Liver (tissue), 9 donors: Measurements from ENCODE around the gene RALGDS. TPM values are rescaled to one million over a fixed set of nuclear protein-coding genes. Genes with fewer than 3 reads are reported as not detected.

Experiments used
- DNase-seq: peaks from one replicate; pipeline ENCODE4 v3.0.0-alpha.2; 2017; ENCODE audit warnings: low spot score
- H3K27ac ChIP-seq, 2 donors: one replicate each; pipeline ENCODE4 v1.7.0; 2013; ENCODE audit warnings: inconsistent platforms in 2 of 2, low read length in 2 of 2, control low read depth in 1 of 2, low read depth in 1 of 2, mild to moderate bottlenecking in 1 of 2
- H3K27me3 ChIP-seq, 4 donors: one replicate each; pipeline versions ENCODE4 v1.6.1 to v1.7.0; 2013; ENCODE audit warnings: low read length in 3 of 4, inconsistent platforms in 1 of 4, mild to moderate bottlenecking in 1 of 4, moderate library complexity in 1 of 4; ENCODE audit not compliant: control insufficient read depth in 4 of 4, insufficient read depth in 4 of 4
- H3K36me3 ChIP-seq, 4 donors: one replicate each; pipeline versions ENCODE4 v1.6.1 to v1.7.0; 2013; ENCODE audit warnings: low read length in 3 of 4, mild to moderate bottlenecking in 3 of 4, low read depth in 1 of 4, moderate library complexity in 1 of 4; ENCODE audit not compliant: control insufficient read depth in 4 of 4, insufficient read depth in 3 of 4
- H3K4me1 ChIP-seq, 4 donors: one replicate each; pipeline versions ENCODE4 v1.6.1 to v1.7.0; 2013; ENCODE audit warnings: low read length in 3 of 4, mild to moderate bottlenecking in 3 of 4, moderate library complexity in 1 of 4; ENCODE audit not compliant: control insufficient read depth in 4 of 4, insufficient read depth in 4 of 4
- H3K4me3 ChIP-seq, 3 donors: one replicate each; pipeline versions ENCODE4 v1.6.1 to v1.7.0; 2013; ENCODE audit warnings: low read length in 3 of 3, control low read depth in 1 of 3, low read depth in 1 of 3, mild to moderate bottlenecking in 1 of 3
- H3K9ac ChIP-seq, 2 donors: one replicate each; pipeline ENCODE4 v1.7.0; 2013; ENCODE audit warnings: low read length in 2 of 2, mild to moderate bottlenecking in 2 of 2, moderate library complexity in 2 of 2, control low read depth in 1 of 2, low read depth in 1 of 2
- H3K9me3 ChIP-seq, 4 donors: one replicate each; pipeline versions ENCODE4 v1.6.1 to v1.7.0; 2013; ENCODE audit warnings: low read length in 3 of 4; ENCODE audit not compliant: control insufficient read depth in 4 of 4
- EGR1 ChIP-seq, 2 donors: IDR thresholded peaks; 2 replicates each; pipeline ENCODE4 v1.6.1; 2016 to 2018; ENCODE audit warnings: antibody characterized with exemption in 2 of 2, low read depth in 2 of 2
- FOXA1 ChIP-seq: IDR thresholded peaks from 2 replicates; pipeline ENCODE4 v1.6.1; 2016; ENCODE audit warnings: antibody characterized with exemption
- FOXA2 ChIP-seq: IDR thresholded peaks from 2 replicates; pipeline ENCODE4 v1.6.1; 2016; ENCODE audit warnings: antibody characterized with exemption
- GABPA ChIP-seq, 2 donors: IDR thresholded peaks in 1 of 2; conservative IDR thresholded peaks in 1 of 2; 2 replicates each; pipeline ENCODE4 v1.6.1; 2016; ENCODE audit warnings: antibody characterized with exemption in 2 of 2, mild to moderate bottlenecking in 1 of 2, moderate library complexity in 1 of 2
- HNF4G ChIP-seq: IDR thresholded peaks from 2 replicates; pipeline ENCODE4 v1.6.1; 2016; ENCODE audit warnings: antibody characterized with exemption
- JUND ChIP-seq, 2 donors: IDR thresholded peaks; 2 replicates each; pipeline ENCODE4 v1.6.1; 2016; ENCODE audit warnings: antibody characterized with exemption in 2 of 2
- NR2F2 ChIP-seq: IDR thresholded peaks from 2 replicates; pipeline ENCODE4 v1.6.1; 2016; ENCODE audit warnings: antibody characterized with exemption
- RAD21 ChIP-seq, 2 donors: IDR thresholded peaks; 2 replicates each; pipeline ENCODE4 v1.6.1; 2016; ENCODE audit warnings: antibody characterized with exemption in 2 of 2, mild to moderate bottlenecking in 2 of 2
- RXRA ChIP-seq, 2 donors: IDR thresholded peaks; 2 replicates each; pipeline ENCODE4 v1.6.1; 2017 to 2018; ENCODE audit warnings: antibody characterized with exemption in 2 of 2, mild to moderate bottlenecking in 1 of 2
- SP1 ChIP-seq: IDR thresholded peaks from 2 replicates; pipeline ENCODE4 v1.6.1; 2018; ENCODE audit warnings: antibody characterized with exemption, mild to moderate bottlenecking
- TAF1 ChIP-seq: conservative IDR thresholded peaks from 2 replicates; pipeline ENCODE4 v1.6.1; 2016; ENCODE audit warnings: antibody characterized with exemption, mild to moderate bottlenecking
- YY1 ChIP-seq: IDR thresholded peaks from 2 replicates; pipeline ENCODE4 v1.6.1; 2016; ENCODE audit warnings: antibody characterized with exemption, mild to moderate bottlenecking
- WGBS: extraction: QIAGEN DNeasy Blood & Tissue Kit; methylation state at CpG from one replicate; pipeline ENCODE4 v1.1.7; 2013; 5-methylcytosine and 5-hydroxymethylcytosine counted together
- polyA plus RNA-seq, 2 donors: library from polyadenylated mRNA; stranded (reverse) in 1 of 2; unstranded in 1 of 2; fragments of 200-250 nt in 1 of 2; fragments of >200 nt in 1 of 2; fragmentation: Nextera tagmentation in 1 of 2; extraction: Ambion mirVana in 1 of 2; gene quantifications; one replicate each; pipeline versions ENCODE4 v1.2.1 to v1.2.3, GENCODE V29; 2013 to 2015
- total RNA-seq, 2 donors: library from RNA; depleted of rRNA; stranded (reverse); fragments of >200 nt; gene quantifications; one replicate each; pipeline ENCODE4 v1.2.3, GENCODE V29; 2014
- TF ChIP-seq, protein P1 (sequence below): IDR thresholded peaks from 2 replicates; pipeline ENCODE4 v1.6.1; 2016; ENCODE audit warnings: antibody characterized with exemption
- TF ChIP-seq, protein P2 (sequence below): IDR thresholded peaks from 2 replicates; pipeline ENCODE4 v1.6.1; 2016; ENCODE audit warnings: antibody characterized with exemption
- TF ChIP-seq, protein P3 (sequence below): IDR thresholded peaks from 2 replicates; pipeline ENCODE4 v1.6.1; 2016; ENCODE audit warnings: antibody characterized with exemption, mild to moderate bottlenecking
- TF ChIP-seq, protein P4 (sequence below): IDR thresholded peaks from 2 replicates; pipeline ENCODE4 v1.6.1; 2016; ENCODE audit warnings: antibody characterized with exemption
- TF ChIP-seq, protein P5 (sequence below): fragments of 150-350 bp; IDR thresholded peaks from 2 replicates; pipeline ENCODE4 v1.5.1; 2017; ENCODE audit warnings: improper control_type of control experiment, low read depth, low read length; ENCODE audit not compliant: missing input control
- donor health status: healthy.
- donor health status: healthy.
- donor health status: healthy.
- donor health status: healthy.
- donor health status: healthy.

The RALGDS gene
- total and polyA plus RNA-seq, 4 donors, result 1.3 to 19.0 (median 7.3) TPM

DNA sequence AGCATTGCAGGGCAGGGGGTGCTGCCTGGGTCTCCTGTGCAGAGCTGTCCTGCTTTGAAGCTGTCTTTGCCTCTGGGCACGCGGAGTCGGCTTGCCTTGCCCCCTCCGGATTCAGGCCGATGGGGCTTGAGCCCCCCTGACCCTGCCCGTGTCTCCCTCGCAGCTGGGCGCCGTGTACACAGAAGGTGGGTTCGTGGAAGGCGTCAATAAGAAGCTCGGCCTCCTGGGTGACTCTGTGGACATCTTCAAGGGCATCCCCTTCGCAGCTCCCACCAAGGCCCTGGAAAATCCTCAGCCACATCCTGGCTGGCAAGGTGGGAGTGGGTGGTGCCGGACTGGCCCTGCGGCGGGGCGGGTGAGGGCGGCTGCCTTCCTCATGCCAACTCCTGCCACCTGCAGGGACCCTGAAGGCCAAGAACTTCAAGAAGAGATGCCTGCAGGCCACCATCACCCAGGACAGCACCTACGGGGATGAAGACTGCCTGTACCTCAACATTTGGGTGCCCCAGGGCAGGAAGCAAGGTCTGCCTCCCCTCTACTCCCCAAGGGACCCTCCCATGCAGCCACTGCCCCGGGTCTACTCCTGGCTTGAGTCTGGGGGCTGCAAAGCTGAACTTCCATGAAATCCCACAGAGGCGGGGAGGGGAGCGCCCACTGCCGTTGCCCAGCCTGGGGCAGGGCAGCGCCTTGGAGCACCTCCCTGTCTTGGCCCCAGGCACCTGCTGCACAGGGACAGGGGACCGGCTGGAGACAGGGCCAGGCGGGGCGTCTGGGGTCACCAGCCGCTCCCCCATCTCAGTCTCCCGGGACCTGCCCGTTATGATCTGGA, 56.6 kb downstream of the RALGDS start:
- H3K36me3 ChIP-seq, result no peaks in the 10 kb centered on the region
- H3K27me3 ChIP-seq, result no peaks in the 10 kb centered on the region
- H3K4me1 ChIP-seq, result no peaks in the 10 kb centered on the region
- H3K4me3 ChIP-seq, result no peak overlapping the region
- H3K27ac ChIP-seq, result no peak overlapping the region
- DNase-seq, result no peak
- WGBS, result 97% methylated on average over 30 of the region's 30 CpGs
- H3K9ac ChIP-seq, result no peak overlapping the region
- TF ChIP-seq, protein P1, sequence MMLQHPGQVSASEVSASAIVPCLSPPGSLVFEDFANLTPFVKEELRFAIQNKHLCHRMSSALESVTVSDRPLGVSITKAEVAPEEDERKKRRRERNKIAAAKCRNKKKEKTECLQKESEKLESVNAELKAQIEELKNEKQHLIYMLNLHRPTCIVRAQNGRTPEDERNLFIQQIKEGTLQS, result no peak
- TF ChIP-seq EGR1 (IDR thresholded peaks at IDR 0.05; ENCODE audit: low read depth in 2 of 2) (no peak), GABPA (IDR thresholded peaks at IDR 0.05 in 1 of 2, conservative IDR thresholded peaks at IDR 0.05 in 1 of 2) (no peak), HNF4G (no peak), TAF1 (no peak), SP1 (no peak), NR2F2 (no peak), FOXA1 (no peak), FOXA2 (no peak), RAD21 (IDR thresholded peaks at IDR 0.05) (no peak), JUND (IDR thresholded peaks at IDR 0.05) (no peak), YY1 (no peak), RXRA (IDR thresholded peaks at IDR 0.05) (no peak)
- TF ChIP-seq, protein P2, sequence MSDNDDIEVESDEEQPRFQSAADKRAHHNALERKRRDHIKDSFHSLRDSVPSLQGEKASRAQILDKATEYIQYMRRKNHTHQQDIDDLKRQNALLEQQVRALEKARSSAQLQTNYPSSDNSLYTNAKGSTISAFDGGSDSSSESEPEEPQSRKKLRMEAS, result no peak
- TF ChIP-seq, protein P3, sequence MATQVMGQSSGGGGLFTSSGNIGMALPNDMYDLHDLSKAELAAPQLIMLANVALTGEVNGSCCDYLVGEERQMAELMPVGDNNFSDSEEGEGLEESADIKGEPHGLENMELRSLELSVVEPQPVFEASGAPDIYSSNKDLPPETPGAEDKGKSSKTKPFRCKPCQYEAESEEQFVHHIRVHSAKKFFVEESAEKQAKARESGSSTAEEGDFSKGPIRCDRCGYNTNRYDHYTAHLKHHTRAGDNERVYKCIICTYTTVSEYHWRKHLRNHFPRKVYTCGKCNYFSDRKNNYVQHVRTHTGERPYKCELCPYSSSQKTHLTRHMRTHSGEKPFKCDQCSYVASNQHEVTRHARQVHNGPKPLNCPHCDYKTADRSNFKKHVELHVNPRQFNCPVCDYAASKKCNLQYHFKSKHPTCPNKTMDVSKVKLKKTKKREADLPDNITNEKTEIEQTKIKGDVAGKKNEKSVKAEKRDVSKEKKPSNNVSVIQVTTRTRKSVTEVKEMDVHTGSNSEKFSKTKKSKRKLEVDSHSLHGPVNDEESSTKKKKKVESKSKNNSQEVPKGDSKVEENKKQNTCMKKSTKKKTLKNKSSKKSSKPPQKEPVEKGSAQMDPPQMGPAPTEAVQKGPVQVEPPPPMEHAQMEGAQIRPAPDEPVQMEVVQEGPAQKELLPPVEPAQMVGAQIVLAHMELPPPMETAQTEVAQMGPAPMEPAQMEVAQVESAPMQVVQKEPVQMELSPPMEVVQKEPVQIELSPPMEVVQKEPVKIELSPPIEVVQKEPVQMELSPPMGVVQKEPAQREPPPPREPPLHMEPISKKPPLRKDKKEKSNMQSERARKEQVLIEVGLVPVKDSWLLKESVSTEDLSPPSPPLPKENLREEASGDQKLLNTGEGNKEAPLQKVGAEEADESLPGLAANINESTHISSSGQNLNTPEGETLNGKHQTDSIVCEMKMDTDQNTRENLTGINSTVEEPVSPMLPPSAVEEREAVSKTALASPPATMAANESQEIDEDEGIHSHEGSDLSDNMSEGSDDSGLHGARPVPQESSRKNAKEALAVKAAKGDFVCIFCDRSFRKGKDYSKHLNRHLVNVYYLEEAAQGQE, result no peak
- TF ChIP-seq, protein P4, sequence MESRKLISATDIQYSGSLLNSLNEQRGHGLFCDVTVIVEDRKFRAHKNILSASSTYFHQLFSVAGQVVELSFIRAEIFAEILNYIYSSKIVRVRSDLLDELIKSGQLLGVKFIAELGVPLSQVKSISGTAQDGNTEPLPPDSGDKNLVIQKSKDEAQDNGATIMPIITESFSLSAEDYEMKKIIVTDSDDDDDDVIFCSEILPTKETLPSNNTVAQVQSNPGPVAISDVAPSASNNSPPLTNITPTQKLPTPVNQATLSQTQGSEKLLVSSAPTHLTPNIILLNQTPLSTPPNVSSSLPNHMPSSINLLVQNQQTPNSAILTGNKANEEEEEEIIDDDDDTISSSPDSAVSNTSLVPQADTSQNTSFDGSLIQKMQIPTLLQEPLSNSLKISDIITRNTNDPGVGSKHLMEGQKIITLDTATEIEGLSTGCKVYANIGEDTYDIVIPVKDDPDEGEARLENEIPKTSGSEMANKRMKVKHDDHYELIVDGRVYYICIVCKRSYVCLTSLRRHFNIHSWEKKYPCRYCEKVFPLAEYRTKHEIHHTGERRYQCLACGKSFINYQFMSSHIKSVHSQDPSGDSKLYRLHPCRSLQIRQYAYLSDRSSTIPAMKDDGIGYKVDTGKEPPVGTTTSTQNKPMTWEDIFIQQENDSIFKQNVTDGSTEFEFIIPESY, result no peak
- TF ChIP-seq, protein P5, sequence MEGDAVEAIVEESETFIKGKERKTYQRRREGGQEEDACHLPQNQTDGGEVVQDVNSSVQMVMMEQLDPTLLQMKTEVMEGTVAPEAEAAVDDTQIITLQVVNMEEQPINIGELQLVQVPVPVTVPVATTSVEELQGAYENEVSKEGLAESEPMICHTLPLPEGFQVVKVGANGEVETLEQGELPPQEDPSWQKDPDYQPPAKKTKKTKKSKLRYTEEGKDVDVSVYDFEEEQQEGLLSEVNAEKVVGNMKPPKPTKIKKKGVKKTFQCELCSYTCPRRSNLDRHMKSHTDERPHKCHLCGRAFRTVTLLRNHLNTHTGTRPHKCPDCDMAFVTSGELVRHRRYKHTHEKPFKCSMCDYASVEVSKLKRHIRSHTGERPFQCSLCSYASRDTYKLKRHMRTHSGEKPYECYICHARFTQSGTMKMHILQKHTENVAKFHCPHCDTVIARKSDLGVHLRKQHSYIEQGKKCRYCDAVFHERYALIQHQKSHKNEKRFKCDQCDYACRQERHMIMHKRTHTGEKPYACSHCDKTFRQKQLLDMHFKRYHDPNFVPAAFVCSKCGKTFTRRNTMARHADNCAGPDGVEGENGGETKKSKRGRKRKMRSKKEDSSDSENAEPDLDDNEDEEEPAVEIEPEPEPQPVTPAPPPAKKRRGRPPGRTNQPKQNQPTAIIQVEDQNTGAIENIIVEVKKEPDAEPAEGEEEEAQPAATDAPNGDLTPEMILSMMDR, result no peak
- H3K9me3 ChIP-seq, result no peaks in the 10 kb centered on the region
